Urinary bladder (tissue), 4 donors: ENCODE data around the gene ZDHHC11B. TPM values are rescaled to one million over a fixed set of nuclear protein-coding genes. Genes with fewer than 3 reads are reported as not detected.

Source experiments
- DNase-seq: peaks from one replicate; pipeline ENCODE4 v3.0.0-alpha.2; 2015; ENCODE audit errors: extremely low spot score
- H3K27ac ChIP-seq: one replicate; pipeline ENCODE4 v1.5.1; 2013; ENCODE audit warnings: low read depth, mild to moderate bottlenecking, moderate library complexity
- H3K36me3 ChIP-seq: one replicate; pipeline ENCODE4 v1.6.1; 2013; ENCODE audit warnings: mild to moderate bottlenecking, moderate library complexity; ENCODE audit not compliant: insufficient read depth
- H3K4me1 ChIP-seq: one replicate; pipeline ENCODE4 v1.6.1; 2013; ENCODE audit warnings: mild to moderate bottlenecking, moderate library complexity; ENCODE audit not compliant: insufficient read depth
- H3K4me3 ChIP-seq: one replicate; pipeline ENCODE4 v1.5.1; 2013; ENCODE audit warnings: low read depth, low read length
- WGBS: extraction: QIAGEN DNeasy Blood & Tissue Kit; methylation state at CpG from one replicate; pipeline ENCODE4 v1.1.7; 2013; 5-methylcytosine and 5-hydroxymethylcytosine counted together
- polyA plus RNA-seq: library from polyadenylated mRNA; stranded (reverse); fragments of 200-250 nt; gene quantifications from one replicate; pipeline ENCODE4 v1.2.3, GENCODE V29; 2013
- total RNA-seq: library from RNA; depleted of rRNA; stranded (reverse); fragments of >200 nt; gene quantifications from one replicate; pipeline ENCODE4 v1.2.3, GENCODE V29; 2014
- donor health status: healthy with polysubstance abuse.
- donor health status: healthy.

ZDHHC11B gene
- total and polyA plus RNA-seq, 2 donors, result 1.4 to 5.8 TPM

GRCh38 chr5:665956-666711 lies 118.4 kb downstream of the ZDHHC11B start:
- H3K27ac ChIP-seq, result no peak overlapping the region
- H3K4me1 ChIP-seq, result no peaks in the 10 kb centered on the region
- H3K4me3 ChIP-seq, result no peak overlapping the region
- no peak for DNase-seq
- WGBS, result 95% methylated on average over 40 of the region's 40 CpGs
- H3K36me3 ChIP-seq, result no peaks in the 10 kb centered on the region

GRCh38 chr5:665541-665955 lies 119.0 kb downstream of the ZDHHC11B start:
- H3K36me3 ChIP-seq, result no peaks in the 10 kb centered on the region
- H3K4me1 ChIP-seq, result no peaks in the 10 kb centered on the region
- WGBS, result 87% methylated on average over 8 of the region's 8 CpGs
- no peak for DNase-seq
- no peak overlapping the region for H3K27ac ChIP-seq
- H3K4me3 ChIP-seq, result no peak overlapping the region

GRCh38 chr5:664994-665360 lies 119.6 kb downstream of the ZDHHC11B start:
- 93% methylated on average over 20 of the region's 20 CpGs for WGBS
- no peak overlapping the region for H3K27ac ChIP-seq
- H3K4me1 ChIP-seq, result no peaks in the 10 kb centered on the region
- H3K4me3 ChIP-seq, result no peak overlapping the region
- DNase-seq, result no peak
- H3K36me3 ChIP-seq, result no peaks in the 10 kb centered on the region

GRCh38 chr5:664343-664993 lies 120.1 kb downstream of the ZDHHC11B start:
- H3K36me3 ChIP-seq, result no peaks in the 10 kb centered on the region
- no peaks in the 10 kb centered on the region for H3K4me1 ChIP-seq
- 88% methylated on average over 24 of the region's 24 CpGs for WGBS
- no peak overlapping the region for H3K4me3 ChIP-seq
- no peak overlapping the region for H3K27ac ChIP-seq
- DNase-seq, result no peak

GRCh38 chr5:663436-664342 lies 120.8 kb downstream of the ZDHHC11B start:
- H3K36me3 ChIP-seq, result no peaks in the 10 kb centered on the region
- DNase-seq, result no peak

GRCh38 chr5:662751-663435 lies 121.6 kb downstream of the ZDHHC11B start:
- Histone ChIP-seq H3K4me1 (no peaks in the 10 kb centered on the region), H3K36me3 (no peaks in the 10 kb centered on the region), H3K4me3 (no peak overlapping the region), H3K27ac (no peak overlapping the region)
- 97% methylated on average over 56 of the region's 56 CpGs for WGBS
- DNase-seq, result no peak

More at GRCh38 chr5:663436-664342, 120.8 kb downstream of the ZDHHC11B start:
- no peak overlapping the region for H3K4me3 ChIP-seq
- H3K4me1 ChIP-seq, result no peaks in the 10 kb centered on the region
- WGBS, result 94% methylated on average over 38 of the region's 38 CpGs
- H3K27ac ChIP-seq, result no peak overlapping the region

GRCh38 chr5:661891-662750 lies 122.4 kb downstream of the ZDHHC11B start:
- 97% methylated on average over 53 of the region's 53 CpGs for WGBS
- no peak overlapping the region for H3K27ac ChIP-seq
- H3K4me1 ChIP-seq, result no peaks in the 10 kb centered on the region
- no peak for DNase-seq
- H3K36me3 ChIP-seq, result no peaks in the 10 kb centered on the region
- H3K4me3 ChIP-seq, result no peak overlapping the region

- Histone ChIP-seq H3K27ac (no peak overlapping the region), H3K4me3 (no peak overlapping the region), H3K4me1 (no peaks in the 10 kb centered on the region), H3K36me3 (peaks cover 1% of the 10 kb centered on the region)
- WGBS, result 97% methylated on average over 11 of the region's 11 CpGs
- no peak for DNase-seq
These were observed 124.0 kb downstream of the ZDHHC11B start for GRCh38 chr5:660491-661030.

Other genes with a start within 250 kb of the ZDHHC11B start
- 5.7 TPM for gene CEP72, start 172.4 kb downstream of the ZDHHC11B start, total RNA-seq
- 3.6 TPM for gene CEP72, start 172.4 kb downstream of the ZDHHC11B start, polyA plus RNA-seq
- gene TPPP, start 91.4 kb downstream of the ZDHHC11B start, total RNA-seq, result 4.1 TPM
- gene TPPP, start 91.4 kb downstream of the ZDHHC11B start, polyA plus RNA-seq, result 17.5 TPM
- 9.3 TPM for gene ZDHHC11, start 66.3 kb upstream of the ZDHHC11B start, total RNA-seq
- gene ZDHHC11, start 66.3 kb upstream of the ZDHHC11B start, polyA plus RNA-seq, result 5.9 TPM
- 27.8 TPM for gene BRD9, start 108.1 kb upstream of the ZDHHC11B start, total RNA-seq
- 27.6 TPM for gene BRD9, start 108.1 kb upstream of the ZDHHC11B start, polyA plus RNA-seq
- 8.7 TPM for gene TRIP13, start 108.2 kb upstream of the ZDHHC11B start, total RNA-seq
- gene TRIP13, start 108.2 kb upstream of the ZDHHC11B start, polyA plus RNA-seq, result 1.6 TPM
- 1.3 TPM for gene NKD2, start 224.1 kb upstream of the ZDHHC11B start, total RNA-seq
- gene NKD2, start 224.1 kb upstream of the ZDHHC11B start, polyA plus RNA-seq, result 7.5 TPM